ENCODE results near the gene UCP3.

DNA sequence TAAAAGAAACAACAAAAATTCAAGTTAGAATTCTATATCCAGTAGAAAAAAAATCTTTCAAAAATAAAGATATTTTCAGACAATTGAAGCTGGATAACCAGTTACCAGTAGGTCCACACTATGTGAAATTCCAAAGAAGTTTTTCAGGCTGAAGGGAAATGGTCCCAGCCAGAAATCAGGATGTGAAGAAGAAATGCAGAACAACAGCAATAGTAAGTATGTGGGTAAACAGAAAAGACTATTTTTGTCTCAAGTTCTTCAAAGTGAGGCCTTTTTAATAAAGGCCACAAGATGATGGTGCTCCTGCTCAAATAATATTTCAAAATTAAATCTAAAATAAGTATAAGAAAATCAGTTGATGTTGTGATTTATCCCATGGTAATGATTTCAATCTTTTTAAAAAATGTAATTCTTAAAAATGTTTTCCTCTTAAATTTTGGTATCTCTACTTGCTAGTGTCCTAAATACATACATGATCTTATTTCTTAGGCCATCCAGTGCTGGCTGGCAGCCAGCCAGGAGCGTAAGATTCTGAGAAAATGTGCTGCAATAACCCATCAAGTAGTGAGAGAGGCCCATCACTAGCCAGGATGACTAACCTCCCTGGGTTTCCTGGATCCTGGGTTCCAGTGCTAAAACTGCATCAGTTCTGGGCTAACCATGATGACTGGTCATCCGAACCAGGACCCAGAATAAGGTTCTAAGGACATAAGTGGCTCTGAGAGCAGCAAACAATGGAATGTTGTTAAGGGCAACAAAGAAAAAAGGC lies 15.6 kb upstream of the UCP3 start:
- TF ChIP-seq, protein P1, sequence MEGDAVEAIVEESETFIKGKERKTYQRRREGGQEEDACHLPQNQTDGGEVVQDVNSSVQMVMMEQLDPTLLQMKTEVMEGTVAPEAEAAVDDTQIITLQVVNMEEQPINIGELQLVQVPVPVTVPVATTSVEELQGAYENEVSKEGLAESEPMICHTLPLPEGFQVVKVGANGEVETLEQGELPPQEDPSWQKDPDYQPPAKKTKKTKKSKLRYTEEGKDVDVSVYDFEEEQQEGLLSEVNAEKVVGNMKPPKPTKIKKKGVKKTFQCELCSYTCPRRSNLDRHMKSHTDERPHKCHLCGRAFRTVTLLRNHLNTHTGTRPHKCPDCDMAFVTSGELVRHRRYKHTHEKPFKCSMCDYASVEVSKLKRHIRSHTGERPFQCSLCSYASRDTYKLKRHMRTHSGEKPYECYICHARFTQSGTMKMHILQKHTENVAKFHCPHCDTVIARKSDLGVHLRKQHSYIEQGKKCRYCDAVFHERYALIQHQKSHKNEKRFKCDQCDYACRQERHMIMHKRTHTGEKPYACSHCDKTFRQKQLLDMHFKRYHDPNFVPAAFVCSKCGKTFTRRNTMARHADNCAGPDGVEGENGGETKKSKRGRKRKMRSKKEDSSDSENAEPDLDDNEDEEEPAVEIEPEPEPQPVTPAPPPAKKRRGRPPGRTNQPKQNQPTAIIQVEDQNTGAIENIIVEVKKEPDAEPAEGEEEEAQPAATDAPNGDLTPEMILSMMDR (IDR thresholded peaks at IDR 0.05), result no peak
- TF ChIP-seq EZH2 (IDR thresholded peaks at IDR 0.05; ENCODE audit: borderline replicate concordance, insufficient read depth, low read depth, low read length, poor library complexity, severe bottlenecking), result no peak

Data from B cell (primary cell).